ENCODE data around the gene CUL7.

GRCh38 chr6:43014434-43014909 is 39.2 kb downstream of the CUL7 start:
- no peak for TF ChIP-seq CTCF (conservative IDR thresholded peaks at IDR 0.05; ENCODE audit: low read length)
- no peak for TF ChIP-seq EZH2phosphoT487 (IDR thresholded peaks at IDR 0.05; ENCODE audit: borderline replicate concordance)
